Panc1 (cell line): ENCODE measurements around the gene MLST8. TPM values are rescaled to one million over a fixed set of nuclear protein-coding genes. Genes with fewer than 3 reads are reported as not detected.

ENCODE experiments used
- ATAC-seq: fragments of 200-7000 bp; cut with Tn5 transposase; 2 replicates; pipeline ENCODE4 v1.9.1; 2020; ENCODE audit warnings: mild to moderate bottlenecking, moderate library complexity
- BruUV-seq: library from RNA; stranded (reverse); fragments of 400-500 nt; replicated peaks from 2 replicates; lab custom pipeline; 2021; lab: Mats Ljungman, UMichigan
- CTCF ChIA-PET: fragments of 300-600 bp; sonication (Branson Sonifier 250); formaldehyde crosslinking; loops from one replicate; lab custom pipeline; 2022; ENCODE audit warnings: antibody characterized with exemption; lab: Charles Lee
- POLR2A ChIA-PET: fragments of 300-600 bp; sonication (Branson Sonifier 250); formaldehyde crosslinking; loops from one replicate; lab custom pipeline; 2022; ENCODE audit warnings: antibody characterized with exemption; lab: Charles Lee
- DNase-seq: peaks from one replicate; pipeline ENCODE4 v3.0.0-alpha.2; 2010; ENCODE audit warnings: low read depth, low spot score
- H3K27ac ChIP-seq: 2 replicates; pipeline ENCODE4 v1.5.1; 2011; ENCODE audit warnings: mild to moderate bottlenecking, low read length, inconsistent platforms
- H3K27me3 ChIP-seq: fragments of 200-500 bp; sonication (Bioruptor generic); 2 replicates; pipeline ENCODE4 v1.6.0; 2014; ENCODE audit warnings: low read length, inconsistent platforms; ENCODE audit not compliant: control insufficient read depth, insufficient read depth
- H3K36me3 ChIP-seq: fragments of 200-500 bp; sonication (Bioruptor generic); 2 replicates; pipeline ENCODE4 v1.5.1; 2014; ENCODE audit warnings: inconsistent platforms, mild to moderate bottlenecking, low read length, moderate library complexity; ENCODE audit not compliant: control insufficient read depth, insufficient read depth
- H3K4me1 ChIP-seq: 2 replicates; pipeline ENCODE4 v1.5.1; 2011; ENCODE audit warnings: inconsistent platforms, mild to moderate bottlenecking, low read length, moderate library complexity; ENCODE audit not compliant: control insufficient read depth, insufficient read depth
- H3K4me3 ChIP-seq, 2 experiments: 2 replicates each; pipeline ENCODE4 v1.5.1; 2011 to 2012; ENCODE audit warnings: low read depth in 2 of 2, low read length in 2 of 2, mild to moderate bottlenecking in 2 of 2, inconsistent platforms in 1 of 2, moderate library complexity in 1 of 2
- H3K9me3 ChIP-seq: fragments of 200-500 bp; sonication (Bioruptor generic); 2 replicates; pipeline ENCODE4 v1.5.1; 2014; ENCODE audit warnings: low read depth, mild to moderate bottlenecking, inconsistent platforms, low read length, moderate library complexity; ENCODE audit not compliant: control insufficient read depth, insufficient read depth
- CTCF ChIP-seq: fragments of 450-650 bp; IDR thresholded peaks from 2 replicates; pipeline ENCODE4 v1.5.1; 2017; ENCODE audit warnings: mild to moderate bottlenecking
- POLR2AphosphoS5 ChIP-seq: IDR thresholded peaks from 2 replicates; pipeline ENCODE4 v1.6.1; 2012; ENCODE audit warnings: mild to moderate bottlenecking, low read depth, low read length, moderate library complexity
- SIN3A ChIP-seq: IDR thresholded peaks from 2 replicates; pipeline ENCODE4 v1.6.1; 2012; ENCODE audit warnings: low read depth, mild to moderate bottlenecking, low read length, moderate library complexity, borderline replicate concordance; ENCODE audit not compliant: insufficient read depth
- TCF7L2 ChIP-seq: IDR thresholded peaks from 2 replicates; pipeline ENCODE4 v1.6.1; 2011; ENCODE audit warnings: mild to moderate bottlenecking, low read depth, low read length, inconsistent platforms
- in situ Hi-C: cut with HindIII; loops from 2 replicates; pipeline ENCODE4 v1.10.0; 2016; ENCODE audit warnings: low sequenced_read_pairs, low pct_unique_long_range_greater_than_20kb
- intact Hi-C: fragments of 100-400 bp; cut with micrococcal nuclease; formaldehyde crosslinking; loops from one replicate; pipeline ENCODE4 v1.10.0; 2022; ENCODE audit not compliant: unreplicated experiment
- total RNA-seq: library from RNA; stranded (reverse); gene quantifications from one replicate; pipeline ENCODE4 v1.2.1, GENCODE V29; 2021; ENCODE audit not compliant: unreplicated experiment
- TF ChIP-seq, protein P1 (sequence below), 2 experiments: IDR thresholded peaks; 2 replicates each; pipeline ENCODE4 v1.6.1; 2011 to 2012; ENCODE audit warnings: low read depth in 2 of 2, control low read depth in 1 of 2, low read length in 1 of 2, mild to moderate bottlenecking in 1 of 2, moderate library complexity in 1 of 2; ENCODE audit not compliant: insufficient read depth in 1 of 2

Gene MLST8
- total RNA-seq, 1 experiment from 2014 or later = 91.1 TPM

DNA sequence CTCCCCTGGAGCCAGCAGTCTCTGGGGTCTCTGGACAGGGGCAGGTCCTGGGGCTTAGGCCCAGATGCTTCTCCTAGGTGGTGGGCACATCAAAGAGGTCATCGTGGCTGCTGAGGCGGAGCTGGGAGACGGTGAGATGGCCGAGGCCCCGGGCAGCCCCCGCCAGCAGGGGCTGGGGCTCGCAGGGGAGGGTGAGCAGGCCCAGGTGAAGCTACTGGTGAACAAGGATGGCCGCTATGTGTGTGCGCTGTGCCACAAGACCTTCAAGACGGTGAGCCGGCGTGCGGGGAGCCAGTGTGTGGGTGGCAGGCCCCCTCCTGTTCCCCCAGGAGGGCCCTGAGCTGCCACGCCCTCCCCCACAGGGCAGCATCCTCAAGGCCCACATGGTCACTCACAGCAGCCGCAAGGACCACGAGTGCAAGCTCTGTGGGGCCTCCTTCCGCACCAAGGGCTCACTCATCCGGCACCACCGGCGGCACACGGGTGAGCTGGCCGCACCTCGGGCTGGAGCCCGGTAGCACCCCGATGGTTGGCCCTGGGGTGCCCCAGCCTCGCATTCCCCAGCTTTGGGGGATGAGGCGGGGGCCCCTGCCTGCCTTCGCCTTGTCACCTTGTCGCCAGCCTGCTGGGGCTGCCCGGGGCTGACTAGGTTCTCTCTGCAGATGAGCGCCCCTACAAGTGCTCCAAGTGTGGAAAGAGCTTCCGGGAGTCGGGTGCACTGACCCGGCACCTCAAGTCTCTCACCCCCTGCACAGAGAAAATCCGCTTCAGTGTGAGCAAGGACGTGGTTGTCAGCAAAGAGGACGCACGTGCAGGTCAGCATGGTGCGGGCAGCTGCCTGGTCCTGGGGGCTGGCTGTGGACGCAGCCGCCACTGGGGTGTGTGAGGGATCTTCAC is 27.1 kb downstream of the MLST8 start:
- no peak for TF ChIP-seq TCF7L2
- TF ChIP-seq, protein P1, sequence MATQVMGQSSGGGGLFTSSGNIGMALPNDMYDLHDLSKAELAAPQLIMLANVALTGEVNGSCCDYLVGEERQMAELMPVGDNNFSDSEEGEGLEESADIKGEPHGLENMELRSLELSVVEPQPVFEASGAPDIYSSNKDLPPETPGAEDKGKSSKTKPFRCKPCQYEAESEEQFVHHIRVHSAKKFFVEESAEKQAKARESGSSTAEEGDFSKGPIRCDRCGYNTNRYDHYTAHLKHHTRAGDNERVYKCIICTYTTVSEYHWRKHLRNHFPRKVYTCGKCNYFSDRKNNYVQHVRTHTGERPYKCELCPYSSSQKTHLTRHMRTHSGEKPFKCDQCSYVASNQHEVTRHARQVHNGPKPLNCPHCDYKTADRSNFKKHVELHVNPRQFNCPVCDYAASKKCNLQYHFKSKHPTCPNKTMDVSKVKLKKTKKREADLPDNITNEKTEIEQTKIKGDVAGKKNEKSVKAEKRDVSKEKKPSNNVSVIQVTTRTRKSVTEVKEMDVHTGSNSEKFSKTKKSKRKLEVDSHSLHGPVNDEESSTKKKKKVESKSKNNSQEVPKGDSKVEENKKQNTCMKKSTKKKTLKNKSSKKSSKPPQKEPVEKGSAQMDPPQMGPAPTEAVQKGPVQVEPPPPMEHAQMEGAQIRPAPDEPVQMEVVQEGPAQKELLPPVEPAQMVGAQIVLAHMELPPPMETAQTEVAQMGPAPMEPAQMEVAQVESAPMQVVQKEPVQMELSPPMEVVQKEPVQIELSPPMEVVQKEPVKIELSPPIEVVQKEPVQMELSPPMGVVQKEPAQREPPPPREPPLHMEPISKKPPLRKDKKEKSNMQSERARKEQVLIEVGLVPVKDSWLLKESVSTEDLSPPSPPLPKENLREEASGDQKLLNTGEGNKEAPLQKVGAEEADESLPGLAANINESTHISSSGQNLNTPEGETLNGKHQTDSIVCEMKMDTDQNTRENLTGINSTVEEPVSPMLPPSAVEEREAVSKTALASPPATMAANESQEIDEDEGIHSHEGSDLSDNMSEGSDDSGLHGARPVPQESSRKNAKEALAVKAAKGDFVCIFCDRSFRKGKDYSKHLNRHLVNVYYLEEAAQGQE (IDR thresholded peaks at IDR 0.05; ENCODE audit: insufficient read depth in 1 of 2, low read depth in 2 of 2, low read length in 1 of 2) = no peak
- ChIA-PET POLR2A (no interaction called here), CTCF (no interaction called here)
- in situ Hi-C loops = no loop called here
- DNase-seq = no peak
- no peaks in the 10 kb centered on the region for H3K27me3 ChIP-seq
- H3K36me3 ChIP-seq = peaks cover 5% of the 10 kb centered on the region; the same call in 1 of the 2 replicates
- H3K4me1 ChIP-seq = peaks cover 5% of the 10 kb centered on the region; the same call in 1 of the 2 replicates
- no peak overlapping the region for H3K27ac ChIP-seq
- no peak for ATAC-seq
- H3K9me3 ChIP-seq = no peaks in the 10 kb centered on the region
- no peak overlapping the region for H3K4me3 ChIP-seq
- intact Hi-C loops = no loop called here
- no TSS peak for BruUV-seq

GRCh38 chr16:2233046-2233775 is 28.0 kb downstream of the MLST8 start:
- CTCF ChIA-PET = no interaction called here
- intact Hi-C loops = no loop called here
- Histone ChIP-seq H3K36me3 (peaks cover 5% of the 10 kb centered on the region; the same call in 1 of the 2 replicates), H3K27me3 (no peaks in the 10 kb centered on the region), H3K9me3 (no peaks in the 10 kb centered on the region), H3K4me1 (peaks cover 5% of the 10 kb centered on the region; the same call in 1 of the 2 replicates), H3K27ac (no peak overlapping the region), H3K4me3 (no peak overlapping the region)
- DNase-seq (no peak), ATAC-seq (no peak)
- BruUV-seq = no TSS peak
- in situ Hi-C loops = no loop called here
- POLR2A ChIA-PET = no interaction called here
- TF ChIP-seq, protein P1 (IDR thresholded peaks at IDR 0.05; ENCODE audit: insufficient read depth in 1 of 2, low read depth in 2 of 2, low read length in 1 of 2) = no peak
- TF ChIP-seq TCF7L2 (no peak), POLR2AphosphoS5 (no peak), CTCF (no peak), SIN3A (no peak)
